Stimulated activated CD4-positive, alpha-beta T cell treated with anti-CD3 and anti-CD28 coated beads, Interleukin-4, amount 100 ng/mL, for 1 hour (primary cell): ENCODE data around the gene DNAH11.
"Not testable (repeated sequence)": the region's sequence is repeated elsewhere in the genome, so short reads cannot be mapped to it uniquely, and the experiment has no call there.

Source experiments
- DNase-seq: peaks from one replicate; pipeline ENCODE4 v3.0.0-alpha.2; 2020

Gene DNAH11

GRCh38 chr7:21898265-21898930 lies 355.6 kb downstream of the DNAH11 start:
- no peak for DNase-seq

- DNase-seq = no peak
These were observed 359.4 kb downstream of the DNAH11 start for GRCh38 chr7:21902240-21902639.

GRCh38 chr7:21903020-21903786 lies 360.4 kb downstream of the DNAH11 start:
- DNase-seq = no peak

GRCh38 chr7:21908746-21909145 lies 365.9 kb downstream of the DNAH11 start:
- DNase-seq = no peak

DNA sequence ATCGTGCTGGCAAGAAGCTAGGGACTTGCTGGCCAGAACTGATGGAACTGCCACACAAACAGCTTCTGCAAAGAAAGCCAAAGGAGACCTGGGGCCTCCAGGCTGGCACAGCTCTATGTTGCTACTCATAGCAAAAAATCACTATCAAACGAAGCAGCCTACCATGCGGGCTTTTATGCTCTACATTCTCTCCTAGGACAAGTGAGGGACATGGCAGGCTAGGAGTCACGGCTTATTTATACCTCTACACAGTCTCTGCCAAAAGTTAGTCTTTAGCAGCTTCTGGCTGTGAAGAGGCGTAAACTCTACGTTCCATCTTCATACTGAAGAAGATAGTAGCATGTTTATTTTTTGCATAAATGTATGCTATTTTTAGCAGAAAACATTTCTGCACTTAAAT lies 367.4 kb downstream of the DNAH11 start:
- DNase-seq = no peak

DNA sequence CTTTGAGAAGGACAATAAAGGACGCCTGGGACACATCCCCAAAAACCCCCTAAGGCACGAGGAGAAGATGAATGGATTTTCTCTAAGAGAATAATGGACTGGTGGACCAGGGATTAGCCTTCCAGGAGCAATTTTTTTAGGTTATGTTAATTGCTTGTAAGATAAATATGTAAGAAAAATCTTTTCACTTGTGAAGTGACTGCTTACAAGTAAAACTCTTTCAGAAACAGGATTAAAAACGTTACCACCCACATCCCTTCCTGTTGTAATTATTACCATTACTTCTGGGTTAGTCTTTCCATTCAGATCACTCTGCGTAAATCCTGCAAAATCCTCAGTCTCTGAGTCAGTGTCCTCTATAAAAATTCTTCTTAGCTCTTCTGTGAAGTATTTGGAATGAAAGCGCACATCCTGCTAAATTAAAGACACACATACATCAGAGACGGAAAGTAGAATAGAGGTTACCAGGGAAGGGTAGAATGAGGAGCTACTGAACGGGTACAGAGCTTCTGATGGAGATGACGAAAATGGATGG lies 368.6 kb downstream of the DNAH11 start:
- no peak for DNase-seq

- DNase-seq = no peak
These were observed 369.5 kb downstream of the DNAH11 start for GRCh38 chr7:21912305-21912704.

GRCh38 chr7:21912931-21913780 lies 370.3 kb downstream of the DNAH11 start:
- DNase-seq = no peak

DNA sequence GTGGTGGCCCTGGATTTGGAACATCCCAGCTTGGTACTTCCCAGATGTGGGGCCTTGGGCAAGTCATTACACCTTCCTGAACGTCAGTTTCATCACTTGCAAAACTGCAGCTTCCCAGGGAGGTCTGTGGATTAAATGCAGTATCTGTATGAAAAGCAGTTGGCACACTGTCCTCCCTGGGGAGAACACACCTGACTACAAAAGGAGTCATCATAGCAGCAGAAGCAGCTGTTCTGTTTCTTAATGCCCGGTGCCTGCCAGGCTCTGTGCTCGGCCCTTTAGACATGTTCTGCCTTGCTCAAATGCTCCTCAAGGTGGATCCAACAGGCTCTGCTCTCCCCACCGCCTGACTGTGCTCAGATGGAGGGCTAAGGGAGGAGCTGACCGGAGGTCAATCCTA lies 371.8 kb downstream of the DNAH11 start:
- no peak for DNase-seq

- no peak for DNase-seq
These were observed 372.3 kb downstream of the DNAH11 start for GRCh38 chr7:21915140-21915539.

DNA sequence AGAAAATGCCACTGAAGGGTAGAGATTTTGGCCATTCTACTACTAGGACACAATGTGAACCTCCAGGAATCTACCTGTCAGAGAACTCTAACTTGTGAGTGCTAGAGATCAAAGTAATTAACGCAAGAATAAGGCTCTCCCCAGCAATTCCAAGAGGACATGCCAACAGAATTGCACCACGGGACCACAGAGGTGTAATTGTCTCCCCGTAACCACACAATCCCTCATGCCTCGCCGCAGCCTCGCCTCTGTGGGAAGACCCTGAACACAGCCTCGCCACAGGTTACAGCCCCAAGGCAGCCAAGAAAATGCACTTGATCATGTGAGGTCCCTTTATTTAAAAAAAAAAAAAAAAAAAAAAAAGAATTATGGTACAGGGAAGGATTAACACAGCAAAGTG lies 373.3 kb downstream of the DNAH11 start:
- DNase-seq = no peak

GRCh38 chr7:21916629-21917028 lies 373.8 kb downstream of the DNAH11 start:
- no peak for DNase-seq

- no peak for DNase-seq
These were observed 375.4 kb downstream of the DNAH11 start for GRCh38 chr7:21918216-21918615.

DNA sequence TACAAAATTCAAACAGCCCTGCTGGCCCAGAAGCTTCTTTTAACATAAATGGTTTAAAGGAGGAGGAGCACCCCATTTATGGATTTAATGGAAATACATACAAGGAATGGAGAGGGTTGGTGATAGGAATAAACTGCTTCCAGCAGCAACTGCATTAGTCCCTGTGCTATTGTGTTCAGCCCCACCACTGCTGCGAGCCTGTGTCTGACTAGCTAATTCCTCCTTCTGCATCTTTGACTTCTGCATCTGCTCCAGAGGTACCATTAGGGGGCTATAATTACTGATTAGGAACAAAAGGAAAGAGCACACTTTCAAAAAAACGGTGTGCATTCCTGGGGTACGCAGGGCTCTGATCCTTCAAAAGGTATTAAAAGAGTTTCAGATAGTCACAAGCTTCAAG lies 378.1 kb downstream of the DNAH11 start:
- no peak for DNase-seq

DNA sequence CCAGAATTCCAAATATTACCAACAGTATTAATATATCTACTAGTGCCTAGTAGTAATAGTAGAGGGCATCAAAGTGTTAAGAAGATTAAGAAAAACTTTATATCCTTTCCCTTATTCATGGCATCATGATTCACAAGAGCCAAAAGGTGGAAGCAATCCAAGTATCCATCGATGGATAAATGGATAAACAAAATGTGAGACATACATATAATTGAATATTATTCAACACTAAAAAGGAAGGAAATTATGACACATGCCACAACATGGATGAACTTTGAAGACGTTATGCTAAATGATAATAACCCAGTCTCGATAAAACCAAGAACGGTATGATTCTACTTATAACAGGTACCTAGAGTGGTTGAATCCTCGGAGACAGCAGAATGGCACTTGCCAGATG lies 379.8 kb downstream of the DNAH11 start:
- DNase-seq = no peak

DNA sequence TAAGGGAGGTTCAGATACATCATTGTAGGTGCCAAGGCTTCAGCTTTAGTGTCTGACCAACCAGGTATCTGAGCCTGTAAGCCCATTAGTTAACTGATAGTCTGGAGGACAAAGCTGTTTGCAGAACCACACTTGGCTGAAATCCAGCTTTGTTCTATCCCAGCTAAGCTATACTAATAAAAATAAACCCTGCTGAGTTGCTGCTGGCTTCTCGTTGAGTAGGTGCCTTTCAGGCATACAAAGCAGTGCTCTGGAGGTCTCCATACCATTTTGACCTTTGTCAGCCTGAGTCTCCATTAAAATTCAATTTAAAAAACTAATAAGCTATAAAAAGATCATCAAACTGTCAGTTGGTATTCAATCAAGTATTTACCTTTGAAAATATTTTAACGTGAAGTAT lies 380.8 kb downstream of the DNAH11 start:
- DNase-seq = no peak

GRCh38 chr7:21926448-21926847 lies 383.6 kb downstream of the DNAH11 start:
- no peak for DNase-seq

DNA sequence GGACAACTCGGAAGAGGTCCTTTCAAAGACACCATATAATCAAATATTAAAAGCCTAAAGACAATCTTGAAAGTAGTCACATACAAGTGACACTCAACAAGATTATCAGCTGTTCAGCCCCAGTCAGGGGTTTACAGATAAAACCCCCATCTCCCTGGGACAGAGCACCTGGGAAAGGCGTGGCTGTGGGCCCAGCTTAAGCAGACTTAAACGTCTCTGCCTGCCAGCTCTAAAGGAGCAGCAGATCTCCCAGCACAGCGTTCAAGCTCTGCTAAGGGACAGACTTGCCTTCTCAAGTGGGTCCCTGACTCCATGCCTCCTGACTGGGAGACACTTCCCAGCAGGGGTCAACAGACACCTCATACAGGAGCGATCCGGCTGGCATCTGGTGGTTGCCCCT lies 384.9 kb downstream of the DNAH11 start:
- no peak for DNase-seq

DNA sequence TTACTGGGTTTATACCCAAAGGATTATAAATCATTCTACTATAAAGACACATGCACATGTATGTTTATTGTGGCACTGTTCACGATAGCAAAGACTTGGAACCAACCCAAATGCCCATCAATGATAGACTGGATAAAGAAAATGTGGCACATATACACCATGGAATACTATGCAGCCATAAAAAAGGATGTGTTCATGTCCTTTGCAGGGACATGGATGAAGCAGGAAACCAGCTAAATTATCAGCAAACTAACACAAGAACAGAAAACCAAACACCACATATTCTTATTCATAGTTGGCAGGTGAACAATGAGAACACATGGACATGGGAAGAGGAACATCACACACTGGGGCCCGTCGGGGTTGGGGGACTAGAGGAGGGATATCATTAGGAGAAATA lies 390.5 kb downstream of the DNAH11 start:
- DNase-seq = not testable (repeated sequence)

- DNase-seq = no peak
These were observed 392.0 kb downstream of the DNAH11 start for GRCh38 chr7:21934808-21935207.

DNA sequence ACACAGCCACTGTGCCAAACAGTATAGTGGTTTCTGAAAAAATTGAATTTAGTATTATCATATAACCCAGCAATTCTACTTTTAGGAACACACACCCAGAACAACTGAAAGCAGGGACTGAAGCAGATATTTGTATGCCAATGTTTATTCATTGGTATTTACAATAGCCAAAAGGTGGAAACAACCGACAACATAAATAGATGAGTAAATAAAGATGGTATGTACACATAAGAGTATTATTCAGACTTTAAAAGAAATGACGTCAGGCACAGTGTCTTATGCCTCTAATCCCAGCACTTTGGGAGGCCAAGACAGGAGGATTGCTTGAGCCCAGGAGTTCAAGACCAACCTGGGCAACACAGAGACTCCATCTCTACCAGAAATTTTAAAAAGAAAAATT lies 395.6 kb downstream of the DNAH11 start:
- DNase-seq = no peak

DNA sequence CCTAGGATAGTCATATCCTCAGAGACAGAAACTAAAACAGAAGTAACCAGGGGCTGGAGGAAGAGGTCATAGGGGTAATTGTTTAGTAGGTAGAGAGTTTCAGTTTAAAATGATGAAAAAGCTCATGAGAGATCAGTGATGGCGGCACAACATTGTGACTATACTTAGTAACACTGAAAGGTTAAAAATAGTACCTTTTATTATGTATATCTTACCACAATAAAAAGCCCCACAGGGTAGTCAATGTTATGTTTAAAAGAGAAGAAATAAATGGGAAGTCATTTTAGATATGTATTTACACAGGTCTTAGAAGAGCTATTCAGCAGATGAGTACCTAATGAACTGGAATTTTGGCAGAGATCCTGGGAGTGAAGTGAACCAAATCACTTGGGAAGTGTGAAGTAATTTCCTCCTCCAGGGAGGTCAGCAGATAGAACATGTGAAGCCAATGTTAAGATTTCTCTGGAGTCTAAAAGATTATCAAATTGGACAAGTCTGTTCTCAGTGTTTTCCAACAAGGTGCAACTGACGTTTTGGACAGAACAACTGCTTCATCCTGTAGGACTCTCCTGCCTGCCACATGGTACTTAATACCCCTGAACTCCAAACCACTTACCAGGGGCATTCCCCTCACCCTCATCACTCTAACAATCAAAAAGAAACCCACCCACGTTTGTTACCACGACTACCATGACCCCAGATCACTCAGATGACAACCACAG lies 396.5 kb downstream of the DNAH11 start:
- DNase-seq = peak; percentile 28

- DNase-seq = no peak
These were observed 397.1 kb downstream of the DNAH11 start for GRCh38 chr7:21939858-21940372.
